SKM-1 (cell line): ENCODE results near the gene RPSA.
"Not testable (repeated sequence)": the region's sequence is repeated elsewhere in the genome, so short reads cannot be mapped to it uniquely, and the experiment has no call there.

Source experiments
- DNase-seq: peaks from one replicate; lab custom pipeline; 2025; ENCODE audit not compliant: unreplicated experiment; lab: John Stamatoyannopoulos, UW

The RPSA gene

GRCh38 chr3:39453872-39454271, 47.4 kb downstream of the RPSA start:
- DNase-seq: not testable (repeated sequence)

GRCh38 chr3:39454591-39455217, 48.2 kb downstream of the RPSA start:
- DNase-seq: no peak

- DNase-seq: no peak
Measured at GRCh38 chr3:39456159-39456558, 49.6 kb downstream of the RPSA start.

- no peak for DNase-seq
Measured at GRCh38 chr3:39457361-39457760, 50.8 kb downstream of the RPSA start.

GRCh38 chr3:39458579-39458978, 52.1 kb downstream of the RPSA start:
- DNase-seq: not testable (repeated sequence)

GRCh38 chr3:39460677-39461076, 54.2 kb downstream of the RPSA start:
- no peak for DNase-seq
